Measurements from ENCODE around the gene OR8G5. TPM values are rescaled to one million over a fixed set of nuclear protein-coding genes. Genes with fewer than 3 reads are reported as not detected.

OR8G5 gene
- total and polyA plus RNA-seq, 2 experiments from 2014 or later: not detected

DNA sequence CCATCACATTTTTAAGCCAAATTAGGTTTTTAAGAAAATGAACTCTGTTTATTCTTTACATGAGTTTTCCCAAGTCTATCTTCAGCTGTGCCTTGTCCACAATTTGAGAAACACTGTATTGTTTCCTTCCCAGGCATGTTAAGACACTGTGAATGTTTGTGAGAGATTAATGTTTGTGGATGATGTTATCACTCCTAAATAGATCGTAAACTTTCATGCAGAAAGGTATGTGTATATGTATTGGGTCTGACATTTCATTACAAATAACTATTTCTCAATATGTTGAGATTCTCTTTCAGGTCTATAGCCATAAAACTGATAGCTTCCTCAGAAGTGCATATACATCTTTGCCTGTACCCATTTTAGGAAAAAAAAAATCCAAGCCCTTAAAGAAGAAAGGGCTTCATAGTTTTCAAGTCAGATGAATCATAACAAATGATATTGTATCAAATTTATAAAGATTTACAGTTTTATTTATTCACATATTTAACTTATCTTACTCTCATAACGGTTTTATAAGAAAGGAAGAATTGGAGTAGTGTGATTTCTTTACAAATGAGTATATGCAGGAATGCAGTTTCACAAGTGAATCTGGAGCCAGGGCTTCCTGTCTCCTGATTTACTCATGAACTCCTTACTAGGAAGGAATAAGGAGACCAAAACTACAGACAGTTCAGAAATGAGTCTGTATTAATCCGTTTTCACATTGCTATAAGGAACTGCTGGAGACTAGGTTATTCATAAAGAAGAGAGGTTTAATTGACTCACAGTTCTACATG lies 46.4 kb downstream of the OR8G5 start:
- Mint-ChIP-seq H3K4me3 (no peak overlapping the region), H3K9me3 (no peaks in the 10 kb centered on the region), H3K4me1 (peaks cover 20% of the 10 kb centered on the region), H3K36me3 (ENCODE audit: low read depth) (no peaks in the 10 kb centered on the region), H3K27me3 (ENCODE audit: insufficient read depth, low read depth, poor library complexity) (no peaks in the 10 kb centered on the region), H3K27ac (peak overlapping the region; percentile 14)
- Histone ChIP-seq H3F3A (replicated peaks; ENCODE audit: low read depth) (no peaks in the 10 kb centered on the region), H3K79me2 (replicated peaks; ENCODE audit: insufficient read depth) (no peaks in the 10 kb centered on the region), H4K20me1 (replicated peaks; ENCODE audit: insufficient read depth) (no peaks in the 10 kb centered on the region), H3K4me2 (peak overlapping the region; percentile 67), H3K27me3 (ENCODE audit: insufficient read depth) (no peaks in the 10 kb centered on the region), H3K9me2 (ENCODE audit: insufficient read depth) (no peaks in the 10 kb centered on the region), H3K27ac (ENCODE audit: low read depth) (no peak overlapping the region), H3K4me3 (0 out of 2 replicates have a peak overlapping the region, but pooled peaks have one; percentile 8), H2AFZ (no peak overlapping the region), H3K36me3 (ENCODE audit: insufficient read depth) (no peaks in the 10 kb centered on the region), H3K4me1 (ENCODE audit: insufficient read depth) (peaks cover 27% of the 10 kb centered on the region)
- TF ChIP-seq, protein P1, sequence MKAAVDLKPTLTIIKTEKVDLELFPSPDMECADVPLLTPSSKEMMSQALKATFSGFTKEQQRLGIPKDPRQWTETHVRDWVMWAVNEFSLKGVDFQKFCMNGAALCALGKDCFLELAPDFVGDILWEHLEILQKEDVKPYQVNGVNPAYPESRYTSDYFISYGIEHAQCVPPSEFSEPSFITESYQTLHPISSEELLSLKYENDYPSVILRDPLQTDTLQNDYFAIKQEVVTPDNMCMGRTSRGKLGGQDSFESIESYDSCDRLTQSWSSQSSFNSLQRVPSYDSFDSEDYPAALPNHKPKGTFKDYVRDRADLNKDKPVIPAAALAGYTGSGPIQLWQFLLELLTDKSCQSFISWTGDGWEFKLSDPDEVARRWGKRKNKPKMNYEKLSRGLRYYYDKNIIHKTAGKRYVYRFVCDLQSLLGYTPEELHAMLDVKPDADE (IDR thresholded peaks at IDR 0.05): no peak
- TF ChIP-seq, protein P2, sequence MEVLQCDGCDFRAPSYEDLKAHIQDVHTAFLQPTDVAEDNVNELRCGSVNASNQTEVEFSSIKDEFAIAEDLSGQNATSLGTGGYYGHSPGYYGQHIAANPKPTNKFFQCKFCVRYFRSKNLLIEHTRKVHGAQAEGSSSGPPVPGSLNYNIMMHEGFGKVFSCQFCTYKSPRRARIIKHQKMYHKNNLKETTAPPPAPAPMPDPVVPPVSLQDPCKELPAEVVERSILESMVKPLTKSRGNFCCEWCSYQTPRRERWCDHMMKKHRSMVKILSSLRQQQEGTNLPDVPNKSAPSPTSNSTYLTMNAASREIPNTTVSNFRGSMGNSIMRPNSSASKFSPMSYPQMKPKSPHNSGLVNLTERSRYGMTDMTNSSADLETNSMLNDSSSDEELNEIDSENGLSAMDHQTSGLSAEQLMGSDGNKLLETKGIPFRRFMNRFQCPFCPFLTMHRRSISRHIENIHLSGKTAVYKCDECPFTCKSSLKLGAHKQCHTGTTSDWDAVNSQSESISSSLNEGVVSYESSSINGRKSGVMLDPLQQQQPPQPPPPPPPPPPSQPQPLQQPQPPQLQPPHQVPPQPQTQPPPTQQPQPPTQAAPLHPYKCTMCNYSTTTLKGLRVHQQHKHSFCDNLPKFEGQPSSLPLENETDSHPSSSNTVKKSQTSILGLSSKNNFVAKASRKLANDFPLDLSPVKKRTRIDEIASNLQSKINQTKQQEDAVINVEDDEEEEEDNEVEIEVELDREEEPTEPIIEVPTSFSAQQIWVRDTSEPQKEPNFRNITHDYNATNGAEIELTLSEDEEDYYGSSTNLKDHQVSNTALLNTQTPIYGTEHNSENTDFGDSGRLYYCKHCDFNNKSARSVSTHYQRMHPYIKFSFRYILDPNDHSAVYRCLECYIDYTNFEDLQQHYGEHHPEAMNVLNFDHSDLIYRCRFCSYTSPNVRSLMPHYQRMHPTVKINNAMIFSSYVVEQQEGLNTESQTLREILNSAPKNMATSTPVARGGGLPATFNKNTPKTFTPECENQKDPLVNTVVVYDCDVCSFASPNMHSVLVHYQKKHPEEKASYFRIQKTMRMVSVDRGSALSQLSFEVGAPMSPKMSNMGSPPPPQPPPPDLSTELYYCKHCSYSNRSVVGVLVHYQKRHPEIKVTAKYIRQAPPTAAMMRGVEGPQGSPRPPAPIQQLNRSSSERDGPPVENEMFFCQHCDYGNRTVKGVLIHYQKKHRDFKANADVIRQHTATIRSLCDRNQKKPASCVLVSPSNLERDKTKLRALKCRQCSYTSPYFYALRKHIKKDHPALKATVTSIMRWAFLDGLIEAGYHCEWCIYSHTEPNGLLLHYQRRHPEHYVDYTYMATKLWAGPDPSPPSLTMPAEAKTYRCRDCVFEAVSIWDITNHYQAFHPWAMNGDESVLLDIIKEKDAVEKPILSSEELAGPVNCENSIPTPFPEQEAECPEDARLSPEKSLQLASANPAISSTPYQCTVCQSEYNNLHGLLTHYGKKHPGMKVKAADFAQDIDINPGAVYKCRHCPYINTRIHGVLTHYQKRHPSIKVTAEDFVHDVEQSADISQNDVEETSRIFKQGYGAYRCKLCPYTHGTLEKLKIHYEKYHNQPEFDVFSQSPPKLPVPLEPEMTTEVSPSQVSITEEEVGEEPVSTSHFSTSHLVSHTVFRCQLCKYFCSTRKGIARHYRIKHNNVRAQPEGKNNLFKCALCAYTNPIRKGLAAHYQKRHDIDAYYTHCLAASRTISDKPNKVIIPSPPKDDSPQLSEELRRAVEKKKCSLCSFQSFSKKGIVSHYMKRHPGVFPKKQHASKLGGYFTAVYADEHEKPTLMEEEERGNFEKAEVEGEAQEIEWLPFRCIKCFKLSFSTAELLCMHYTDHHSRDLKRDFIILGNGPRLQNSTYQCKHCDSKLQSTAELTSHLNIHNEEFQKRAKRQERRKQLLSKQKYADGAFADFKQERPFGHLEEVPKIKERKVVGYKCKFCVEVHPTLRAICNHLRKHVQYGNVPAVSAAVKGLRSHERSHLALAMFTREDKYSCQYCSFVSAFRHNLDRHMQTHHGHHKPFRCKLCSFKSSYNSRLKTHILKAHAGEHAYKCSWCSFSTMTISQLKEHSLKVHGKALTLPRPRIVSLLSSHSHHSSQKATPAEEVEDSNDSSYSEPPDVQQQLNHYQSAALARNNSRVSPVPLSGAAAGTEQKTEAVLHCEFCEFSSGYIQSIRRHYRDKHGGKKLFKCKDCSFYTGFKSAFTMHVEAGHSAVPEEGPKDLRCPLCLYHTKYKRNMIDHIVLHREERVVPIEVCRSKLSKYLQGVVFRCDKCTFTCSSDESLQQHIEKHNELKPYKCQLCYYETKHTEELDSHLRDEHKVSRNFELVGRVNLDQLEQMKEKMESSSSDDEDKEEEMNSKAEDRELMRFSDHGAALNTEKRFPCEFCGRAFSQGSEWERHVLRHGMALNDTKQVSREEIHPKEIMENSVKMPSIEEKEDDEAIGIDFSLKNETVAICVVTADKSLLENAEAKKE (CRISPR knock-in tag; IDR thresholded peaks at IDR 0.05): no peak
- TF ChIP-seq CREB1 (CRISPR knock-in tag; IDR thresholded peaks at IDR 0.05; ENCODE audit: low read depth): no peak
- no peak for TF ChIP-seq EZH2 (IDR thresholded peaks at IDR 0.05; ENCODE audit: low read depth, unreplicated experiment)
- TF ChIP-seq EZH2phosphoT487 (IDR thresholded peaks at IDR 0.05; ENCODE audit: unreplicated experiment): no peak
- TF ChIP-seq JUNB (IDR thresholded peaks at IDR 0.05; ENCODE audit: unreplicated experiment): no peak
- no peak for TF ChIP-seq ZNF331 (CRISPR knock-in tag; IDR thresholded peaks at IDR 0.05; ENCODE audit: low read depth)
- TF ChIP-seq, protein P3, sequence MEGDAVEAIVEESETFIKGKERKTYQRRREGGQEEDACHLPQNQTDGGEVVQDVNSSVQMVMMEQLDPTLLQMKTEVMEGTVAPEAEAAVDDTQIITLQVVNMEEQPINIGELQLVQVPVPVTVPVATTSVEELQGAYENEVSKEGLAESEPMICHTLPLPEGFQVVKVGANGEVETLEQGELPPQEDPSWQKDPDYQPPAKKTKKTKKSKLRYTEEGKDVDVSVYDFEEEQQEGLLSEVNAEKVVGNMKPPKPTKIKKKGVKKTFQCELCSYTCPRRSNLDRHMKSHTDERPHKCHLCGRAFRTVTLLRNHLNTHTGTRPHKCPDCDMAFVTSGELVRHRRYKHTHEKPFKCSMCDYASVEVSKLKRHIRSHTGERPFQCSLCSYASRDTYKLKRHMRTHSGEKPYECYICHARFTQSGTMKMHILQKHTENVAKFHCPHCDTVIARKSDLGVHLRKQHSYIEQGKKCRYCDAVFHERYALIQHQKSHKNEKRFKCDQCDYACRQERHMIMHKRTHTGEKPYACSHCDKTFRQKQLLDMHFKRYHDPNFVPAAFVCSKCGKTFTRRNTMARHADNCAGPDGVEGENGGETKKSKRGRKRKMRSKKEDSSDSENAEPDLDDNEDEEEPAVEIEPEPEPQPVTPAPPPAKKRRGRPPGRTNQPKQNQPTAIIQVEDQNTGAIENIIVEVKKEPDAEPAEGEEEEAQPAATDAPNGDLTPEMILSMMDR (conservative IDR thresholded peaks at IDR 0.05; ENCODE audit: low read depth in 2 of 2): no peak
- no peak for TF ChIP-seq STAT1 (IDR thresholded peaks at IDR 0.05; ENCODE audit: unreplicated experiment)
- TF ChIP-seq NANOG (IDR thresholded peaks at IDR 0.05; ENCODE audit: borderline replicate concordance): no peak
- no peak for TF ChIP-seq POLR2AphosphoS5 (IDR thresholded peaks at IDR 0.05; ENCODE audit: low read depth)
- TF ChIP-seq, protein P4, sequence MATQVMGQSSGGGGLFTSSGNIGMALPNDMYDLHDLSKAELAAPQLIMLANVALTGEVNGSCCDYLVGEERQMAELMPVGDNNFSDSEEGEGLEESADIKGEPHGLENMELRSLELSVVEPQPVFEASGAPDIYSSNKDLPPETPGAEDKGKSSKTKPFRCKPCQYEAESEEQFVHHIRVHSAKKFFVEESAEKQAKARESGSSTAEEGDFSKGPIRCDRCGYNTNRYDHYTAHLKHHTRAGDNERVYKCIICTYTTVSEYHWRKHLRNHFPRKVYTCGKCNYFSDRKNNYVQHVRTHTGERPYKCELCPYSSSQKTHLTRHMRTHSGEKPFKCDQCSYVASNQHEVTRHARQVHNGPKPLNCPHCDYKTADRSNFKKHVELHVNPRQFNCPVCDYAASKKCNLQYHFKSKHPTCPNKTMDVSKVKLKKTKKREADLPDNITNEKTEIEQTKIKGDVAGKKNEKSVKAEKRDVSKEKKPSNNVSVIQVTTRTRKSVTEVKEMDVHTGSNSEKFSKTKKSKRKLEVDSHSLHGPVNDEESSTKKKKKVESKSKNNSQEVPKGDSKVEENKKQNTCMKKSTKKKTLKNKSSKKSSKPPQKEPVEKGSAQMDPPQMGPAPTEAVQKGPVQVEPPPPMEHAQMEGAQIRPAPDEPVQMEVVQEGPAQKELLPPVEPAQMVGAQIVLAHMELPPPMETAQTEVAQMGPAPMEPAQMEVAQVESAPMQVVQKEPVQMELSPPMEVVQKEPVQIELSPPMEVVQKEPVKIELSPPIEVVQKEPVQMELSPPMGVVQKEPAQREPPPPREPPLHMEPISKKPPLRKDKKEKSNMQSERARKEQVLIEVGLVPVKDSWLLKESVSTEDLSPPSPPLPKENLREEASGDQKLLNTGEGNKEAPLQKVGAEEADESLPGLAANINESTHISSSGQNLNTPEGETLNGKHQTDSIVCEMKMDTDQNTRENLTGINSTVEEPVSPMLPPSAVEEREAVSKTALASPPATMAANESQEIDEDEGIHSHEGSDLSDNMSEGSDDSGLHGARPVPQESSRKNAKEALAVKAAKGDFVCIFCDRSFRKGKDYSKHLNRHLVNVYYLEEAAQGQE (IDR thresholded peaks at IDR 0.05; ENCODE audit: unreplicated experiment): no peak
- peak; percentile 41; the same call in 2 of the 3 replicates for ATAC-seq
- DNase-seq (ENCODE audit: low spot score): peak; percentile 47
